Measurements from ENCODE around the gene TTC28. TPM values are rescaled to one million over a fixed set of nuclear protein-coding genes. Genes with fewer than 3 reads are reported as not detected.
"Not testable (repeated sequence)": the region's sequence is repeated elsewhere in the genome, so short reads cannot be mapped to it uniquely, and the experiment has no call there.

The TTC28 gene
- total RNA-seq, 2 donors from 2014 or later, result 0.40 to 1.9 TPM

GRCh38 chr22:28373831-28374230, 305.8 kb downstream of the TTC28 start:
- DNase-seq (no peak), ATAC-seq (no peak)
- H3K9me3 ChIP-seq (ENCODE audit: control insufficient read depth, low read length, poor library complexity, severe bottlenecking), result no peaks in the 10 kb centered on the region
- Mint-ChIP-seq H3K4me1 (peaks cover 7% of the 10 kb centered on the region), H3K36me3 (ENCODE audit: low read depth) (no peaks in the 10 kb centered on the region), H3K4me3 (no peak overlapping the region), H3K27ac (no peak overlapping the region), H3K27me3 (peaks cover 23% of the 10 kb centered on the region)

GRCh38 chr22:28369854-28370253, 309.8 kb downstream of the TTC28 start:
- Mint-ChIP-seq H3K36me3 (ENCODE audit: low read depth) (no peaks in the 10 kb centered on the region), H3K4me3 (no peak overlapping the region), H3K27ac (no peak overlapping the region), H3K4me1 (peaks cover 7% of the 10 kb centered on the region), H3K27me3 (peaks cover 13% of the 10 kb centered on the region)
- DNase-seq (no peak), ATAC-seq (no peak)
- H3K9me3 ChIP-seq (ENCODE audit: control insufficient read depth, low read length, poor library complexity, severe bottlenecking), result peaks cover 2% of the 10 kb centered on the region

DNA sequence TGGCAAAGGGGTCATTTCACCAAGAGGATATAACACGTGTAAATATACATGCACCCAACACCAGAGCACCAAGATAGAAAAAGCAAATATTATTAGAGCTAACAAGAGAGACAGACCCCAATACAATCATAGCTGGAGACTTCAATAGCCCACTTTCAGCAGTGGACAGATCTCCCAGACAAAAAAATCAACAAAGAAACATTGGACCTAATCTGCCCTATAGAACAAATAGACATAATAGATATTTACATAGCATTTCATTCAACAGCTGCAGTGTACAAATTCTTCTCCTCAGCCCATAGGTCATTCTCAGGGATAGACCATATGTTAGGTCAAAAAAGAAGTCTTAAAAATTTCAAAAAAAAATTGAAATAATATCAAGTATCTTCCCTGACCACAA, 312.8 kb downstream of the TTC28 start:
- Mint-ChIP-seq H3K36me3 (ENCODE audit: low read depth) (no peaks in the 10 kb centered on the region), H3K4me1 (peaks cover 7% of the 10 kb centered on the region), H3K27me3 (no peaks in the 10 kb centered on the region), H3K27ac (no peak overlapping the region), H3K4me3 (no peak overlapping the region)
- no peak for ATAC-seq
- DNase-seq, result no peak
- peaks cover 2% of the 10 kb centered on the region for H3K9me3 ChIP-seq (ENCODE audit: control insufficient read depth, low read length, poor library complexity, severe bottlenecking)

GRCh38 chr22:28365371-28365770, 314.3 kb downstream of the TTC28 start:
- Mint-ChIP-seq H3K27ac (no peak overlapping the region), H3K27me3 (no peaks in the 10 kb centered on the region), H3K4me3 (no peak overlapping the region), H3K36me3 (ENCODE audit: low read depth) (no peaks in the 10 kb centered on the region), H3K4me1 (peaks cover 7% of the 10 kb centered on the region)
- DNase-seq, result no peak
- peaks cover 2% of the 10 kb centered on the region for H3K9me3 ChIP-seq (ENCODE audit: control insufficient read depth, low read length, poor library complexity, severe bottlenecking)
- no peak for ATAC-seq

DNA sequence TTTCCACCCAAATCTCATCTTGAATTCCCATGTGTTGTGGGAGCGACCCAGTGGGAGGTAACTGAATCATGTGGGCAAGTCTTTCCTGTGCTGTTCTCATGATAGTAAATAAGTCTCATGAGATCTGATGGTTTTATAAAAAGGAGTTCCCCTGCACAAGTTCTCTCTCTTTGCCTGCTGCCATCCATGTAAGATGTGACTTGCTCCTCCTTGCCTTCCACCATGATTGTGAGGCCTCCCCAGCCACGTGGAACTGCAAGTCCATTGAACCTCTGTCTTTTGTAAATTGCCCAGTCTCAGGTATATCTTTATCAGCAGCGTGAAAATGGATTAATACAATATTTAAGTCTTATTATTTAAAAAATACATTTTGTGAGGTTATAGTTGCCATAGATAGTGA, 315.5 kb downstream of the TTC28 start:
- H3K4me3 Mint-ChIP-seq; DNase-seq; H3K27me3 Mint-ChIP-seq; H3K4me1 Mint-ChIP-seq; H3K36me3 Mint-ChIP-seq (ENCODE audit: low read depth); H3K9me3 ChIP-seq (ENCODE audit: control insufficient read depth, low read length, poor library complexity, severe bottlenecking); H3K27ac Mint-ChIP-seq; ATAC-seq: not testable (repeated sequence)

DNA sequence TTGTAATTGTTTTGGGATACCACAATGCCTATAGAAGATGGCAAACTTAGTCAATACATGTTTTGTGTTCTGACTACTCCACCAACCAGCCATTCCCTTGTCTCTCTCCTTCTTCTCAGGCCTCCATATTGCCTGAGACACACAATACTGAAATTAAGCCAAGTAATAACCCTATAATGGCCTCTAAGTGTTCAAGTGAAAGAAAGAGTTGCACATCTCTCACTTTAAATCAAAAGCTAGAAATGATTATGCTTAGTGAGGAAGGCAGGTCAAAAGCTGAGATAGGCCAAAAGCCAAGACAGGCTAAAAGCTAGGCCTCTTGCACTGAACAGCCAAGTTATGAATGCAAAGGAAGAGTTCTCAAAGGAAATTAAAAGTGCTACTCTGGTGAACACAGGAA, 318.7 kb downstream of the TTC28 start:
- H3K9me3 ChIP-seq (ENCODE audit: control insufficient read depth, low read length, poor library complexity, severe bottlenecking), result peaks cover 2% of the 10 kb centered on the region
- Mint-ChIP-seq H3K4me1 (no peaks in the 10 kb centered on the region), H3K36me3 (ENCODE audit: low read depth) (no peaks in the 10 kb centered on the region), H3K27ac (no peak overlapping the region), H3K4me3 (no peak overlapping the region), H3K27me3 (peaks cover 9% of the 10 kb centered on the region)
- ATAC-seq (no peak), DNase-seq (no peak)

DNA sequence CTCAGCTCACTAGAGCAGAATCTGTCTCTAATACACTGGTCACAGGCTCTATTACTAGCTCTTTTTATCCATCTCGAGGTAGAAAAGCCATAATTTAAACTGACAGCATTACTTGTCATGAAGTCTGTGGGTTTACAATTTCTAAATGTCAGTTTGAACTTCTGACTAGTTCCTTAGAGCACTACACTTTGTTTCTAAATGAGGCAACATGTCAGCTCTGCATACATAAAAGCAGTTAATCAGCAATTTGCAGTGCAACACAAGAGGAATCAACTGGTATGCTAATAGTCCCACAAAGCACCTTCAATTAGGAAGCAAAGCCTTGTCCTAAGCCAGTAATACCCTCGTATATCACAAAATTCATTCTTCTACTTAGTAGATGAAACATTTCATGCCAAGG, 321.3 kb downstream of the TTC28 start:
- Mint-ChIP-seq H3K4me3 (no peak overlapping the region), H3K4me1 (no peaks in the 10 kb centered on the region)

GRCh38 chr22:28357193-28357592, 322.4 kb downstream of the TTC28 start:
- ATAC-seq, result no peak
- Mint-ChIP-seq H3K36me3 (ENCODE audit: low read depth) (no peaks in the 10 kb centered on the region), H3K4me1 (no peaks in the 10 kb centered on the region), H3K4me3 (no peak overlapping the region), H3K27ac (no peak overlapping the region), H3K27me3 (peaks cover 21% of the 10 kb centered on the region)
- DNase-seq, result no peak
- H3K9me3 ChIP-seq (ENCODE audit: control insufficient read depth, low read length, poor library complexity, severe bottlenecking), result no peaks in the 10 kb centered on the region

More for the DNA sequence above, 321.3 kb downstream of the TTC28 start:
- peaks cover 19% of the 10 kb centered on the region for H3K27me3 Mint-ChIP-seq
- H3K27ac Mint-ChIP-seq, result no peak overlapping the region
- DNase-seq, result no peak
- no peaks in the 10 kb centered on the region for H3K36me3 Mint-ChIP-seq (ENCODE audit: low read depth)
- no peak for ATAC-seq
- no peaks in the 10 kb centered on the region for H3K9me3 ChIP-seq (ENCODE audit: control insufficient read depth, low read length, poor library complexity, severe bottlenecking)

- H3K9me3 ChIP-seq (ENCODE audit: control insufficient read depth, low read length, poor library complexity, severe bottlenecking), result no peaks in the 10 kb centered on the region
- ATAC-seq (no peak), DNase-seq (no peak)
- Mint-ChIP-seq H3K4me1 (no peaks in the 10 kb centered on the region), H3K27ac (no peak overlapping the region), H3K27me3 (peaks cover 36% of the 10 kb centered on the region), H3K4me3 (no peak overlapping the region), H3K36me3 (ENCODE audit: low read depth) (no peaks in the 10 kb centered on the region)
Observed at GRCh38 chr22:28351476-28351875, 328.2 kb downstream of the TTC28 start.

GRCh38 chr22:28348613-28349609, 330.7 kb downstream of the TTC28 start:
- DNase-seq (no peak), ATAC-seq (no peak)
- Mint-ChIP-seq H3K4me3 (no peak overlapping the region), H3K27ac (no peak overlapping the region), H3K36me3 (ENCODE audit: low read depth) (no peaks in the 10 kb centered on the region), H3K4me1 (no peaks in the 10 kb centered on the region), H3K27me3 (peaks cover 42% of the 10 kb centered on the region)
- H3K9me3 ChIP-seq (ENCODE audit: control insufficient read depth, low read length, poor library complexity, severe bottlenecking), result no peaks in the 10 kb centered on the region

- Mint-ChIP-seq H3K27me3 (peaks cover 27% of the 10 kb centered on the region), H3K4me3 (no peak overlapping the region), H3K36me3 (ENCODE audit: low read depth) (no peaks in the 10 kb centered on the region)
Observed at GRCh38 chr22:28346308-28346707, 333.3 kb downstream of the TTC28 start.

DNA sequence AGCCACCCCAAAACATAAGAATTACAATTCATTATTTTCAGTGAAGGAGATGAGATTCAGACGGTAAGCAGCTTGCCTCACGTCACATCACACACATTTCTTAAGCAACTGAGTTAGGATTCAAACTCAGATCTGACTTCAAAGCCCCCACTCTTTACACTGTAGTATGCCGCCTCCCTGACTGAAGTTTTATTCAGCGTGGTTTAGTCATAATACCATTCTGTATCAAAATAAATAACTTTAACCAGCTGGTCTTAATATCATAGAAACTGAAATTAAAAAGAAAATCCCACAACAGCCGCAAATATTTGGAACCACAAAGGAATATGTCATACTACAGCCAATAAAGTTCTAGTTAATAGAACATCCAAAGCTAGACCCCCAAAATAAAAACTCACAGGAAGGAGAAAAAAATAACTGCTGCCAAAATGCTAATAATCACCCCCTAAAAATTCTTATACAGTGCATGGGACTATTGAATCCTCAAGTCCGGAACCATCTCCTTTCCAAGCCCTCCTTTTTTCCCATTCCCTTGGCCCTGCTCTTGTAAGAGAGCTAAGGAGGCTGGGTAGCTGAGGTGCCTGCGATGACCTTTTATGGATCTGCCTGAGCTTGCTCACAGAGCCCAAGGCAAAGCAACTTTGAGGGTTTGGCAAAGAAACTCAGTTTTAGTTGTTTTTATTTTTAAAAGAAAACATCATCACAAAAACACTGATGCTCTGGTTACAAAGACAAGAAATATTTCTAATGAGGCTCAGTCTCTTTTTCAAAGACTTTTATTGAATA, 334.5 kb downstream of the TTC28 start:
- ATAC-seq (no peak), DNase-seq (no peak)
- H3K36me3 Mint-ChIP-seq (ENCODE audit: low read depth), result no peaks in the 10 kb centered on the region
- peaks cover 21% of the 10 kb centered on the region for H3K27me3 Mint-ChIP-seq
- no peaks in the 10 kb centered on the region for H3K9me3 ChIP-seq (ENCODE audit: control insufficient read depth, low read length, poor library complexity, severe bottlenecking)
- peak overlapping the region; percentile 11 for H3K27ac Mint-ChIP-seq
- no peak overlapping the region for H3K4me3 Mint-ChIP-seq
- H3K4me1 Mint-ChIP-seq, result no peaks in the 10 kb centered on the region

More at GRCh38 chr22:28346308-28346707, 333.3 kb downstream of the TTC28 start:
- ATAC-seq, result no peak
- Mint-ChIP-seq H3K27ac (no peak overlapping the region), H3K4me1 (no peaks in the 10 kb centered on the region)
- DNase-seq, result no peak
- H3K9me3 ChIP-seq (ENCODE audit: control insufficient read depth, low read length, poor library complexity, severe bottlenecking), result no peaks in the 10 kb centered on the region

- H3K36me3 Mint-ChIP-seq (ENCODE audit: low read depth), result peaks cover 2% of the 10 kb centered on the region
Observed at GRCh38 chr22:28341001-28341400, 338.6 kb downstream of the TTC28 start.

More at GRCh38 chr22:28341001-28341400, 338.6 kb downstream of the TTC28 start:
- Mint-ChIP-seq H3K4me1 (no peaks in the 10 kb centered on the region), H3K4me3 (no peak overlapping the region), H3K27ac (no peak overlapping the region), H3K27me3 (peaks cover 40% of the 10 kb centered on the region)
- ATAC-seq, result no peak
- no peak for DNase-seq
- H3K9me3 ChIP-seq (ENCODE audit: control insufficient read depth, low read length, poor library complexity, severe bottlenecking), result no peaks in the 10 kb centered on the region
